GM18868 (cell line): ENCODE measurements around the gene GRIA1.

Source experiments
- ATAC-seq: cut with Tn5 transposase; IDR thresholded peaks from one replicate; pipeline ENCODE4 v1.9.1; 2021; ENCODE audit warnings: mild to moderate bottlenecking, moderate library complexity; ENCODE audit not compliant: unreplicated experiment

The GRIA1 gene

GRCh38 chr5:153655201-153655510, 164.7 kb downstream of the GRIA1 start:
- no peak for ATAC-seq

GRCh38 chr5:153658149-153658548, 167.7 kb downstream of the GRIA1 start:
- ATAC-seq: no peak

DNA sequence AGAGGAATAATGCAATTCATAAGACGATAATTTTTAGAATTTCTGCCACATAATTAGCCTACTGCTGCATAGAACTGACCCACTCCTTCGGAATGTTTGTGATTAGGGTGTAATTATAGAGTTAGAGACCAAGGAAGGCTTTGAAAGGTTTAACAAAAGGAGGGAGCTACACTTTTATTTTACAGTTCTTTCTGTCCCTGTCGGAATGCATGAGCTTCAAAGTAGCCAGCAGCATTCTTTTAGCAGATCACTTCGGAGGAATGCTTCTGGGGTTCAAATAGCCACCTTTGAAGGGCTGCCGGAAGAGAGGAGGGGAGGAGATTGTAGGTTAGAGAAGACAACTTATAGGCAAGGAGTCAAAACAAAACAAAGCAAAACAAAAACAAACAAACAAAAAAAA, 168.1 kb downstream of the GRIA1 start:
- no peak for ATAC-seq

DNA sequence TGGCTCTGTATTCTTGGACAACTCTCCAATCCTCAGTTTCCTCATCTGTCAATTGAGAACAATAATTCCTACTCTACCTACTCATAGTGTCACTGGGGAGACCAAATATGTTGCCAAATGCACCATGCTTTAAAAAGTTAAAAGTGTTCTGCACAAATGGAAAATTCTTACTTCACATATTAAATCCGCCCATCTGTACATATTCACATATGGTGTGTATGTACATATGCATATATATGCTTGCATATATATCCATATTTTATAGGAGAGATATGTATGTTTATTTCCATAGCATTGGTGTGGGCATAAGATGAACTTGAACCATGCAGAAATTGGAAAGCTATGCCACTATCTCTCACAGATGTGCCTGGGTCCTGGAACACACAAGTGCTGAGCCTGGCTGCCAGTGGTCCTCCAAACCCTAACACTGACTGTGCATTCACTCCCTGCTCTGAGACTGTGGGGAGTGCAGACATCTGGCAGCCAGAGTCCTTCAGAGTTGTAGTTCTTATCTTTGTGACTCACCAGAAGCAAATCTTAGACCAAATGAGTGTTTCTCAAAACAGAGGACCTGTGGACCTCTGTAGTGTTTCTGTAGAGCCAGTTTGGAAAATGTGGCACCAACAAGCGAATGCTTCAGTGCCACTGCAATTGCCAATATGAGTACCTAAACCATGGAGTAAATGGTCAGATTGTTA, 168.7 kb downstream of the GRIA1 start:
- ATAC-seq: no peak

DNA sequence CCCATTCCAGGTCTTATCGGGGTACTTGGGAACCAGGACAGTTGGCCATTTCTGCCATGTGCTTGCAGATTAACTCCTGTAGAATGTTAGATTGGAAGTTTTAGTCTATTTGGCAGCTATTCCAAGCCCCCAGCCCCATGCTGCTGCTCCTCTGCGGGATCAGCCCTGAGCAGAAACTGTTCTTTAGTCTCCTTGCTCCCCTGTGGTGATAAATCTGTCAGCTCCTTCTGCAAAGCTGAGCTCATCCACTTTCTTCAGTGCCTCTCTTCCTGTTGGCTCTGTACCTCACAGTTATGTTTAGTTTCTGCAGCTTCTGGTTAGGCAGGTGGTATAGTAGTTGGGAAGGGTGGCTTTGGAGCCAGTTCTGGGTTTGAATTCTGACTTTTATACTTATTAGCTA, 170.4 kb downstream of the GRIA1 start:
- no peak for ATAC-seq

DNA sequence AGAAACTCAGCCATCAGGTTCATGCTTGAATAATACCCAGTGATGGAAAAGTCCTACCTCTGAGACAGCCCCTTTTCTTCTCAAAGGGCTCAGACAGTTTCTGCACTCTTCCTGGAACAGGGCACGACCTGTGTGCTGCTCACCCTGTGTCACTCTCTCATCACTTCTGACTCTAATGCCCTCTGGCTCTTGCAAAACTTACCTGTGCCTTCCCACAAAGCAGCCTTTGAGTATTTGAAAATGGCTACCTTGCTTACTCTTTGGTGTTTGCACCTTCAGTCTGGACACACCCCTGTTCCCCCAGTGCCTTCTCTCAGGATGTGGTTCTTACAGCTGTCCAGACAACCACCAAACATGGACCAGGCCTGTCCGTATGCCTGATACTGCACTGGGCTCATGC, 171.4 kb downstream of the GRIA1 start:
- ATAC-seq: no peak

DNA sequence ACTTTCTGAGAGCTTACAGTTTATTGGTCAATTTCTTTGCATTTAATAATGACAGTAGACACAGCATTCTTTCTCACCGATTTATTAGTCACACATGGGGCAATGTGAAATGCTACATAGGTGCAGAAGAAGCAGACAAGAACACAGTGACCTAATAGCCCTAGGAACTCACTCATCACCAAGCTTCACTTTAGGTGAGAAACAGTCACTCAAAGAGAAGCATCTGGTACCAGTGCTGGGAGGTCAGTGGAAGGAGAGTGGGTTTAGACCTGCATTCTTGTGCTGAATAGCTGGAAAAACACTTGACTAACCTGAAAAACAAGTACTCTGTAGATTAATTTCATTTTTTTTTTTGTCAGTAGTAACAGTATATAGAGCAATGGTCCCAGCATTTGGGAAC, 179.6 kb downstream of the GRIA1 start:
- ATAC-seq: no peak

DNA sequence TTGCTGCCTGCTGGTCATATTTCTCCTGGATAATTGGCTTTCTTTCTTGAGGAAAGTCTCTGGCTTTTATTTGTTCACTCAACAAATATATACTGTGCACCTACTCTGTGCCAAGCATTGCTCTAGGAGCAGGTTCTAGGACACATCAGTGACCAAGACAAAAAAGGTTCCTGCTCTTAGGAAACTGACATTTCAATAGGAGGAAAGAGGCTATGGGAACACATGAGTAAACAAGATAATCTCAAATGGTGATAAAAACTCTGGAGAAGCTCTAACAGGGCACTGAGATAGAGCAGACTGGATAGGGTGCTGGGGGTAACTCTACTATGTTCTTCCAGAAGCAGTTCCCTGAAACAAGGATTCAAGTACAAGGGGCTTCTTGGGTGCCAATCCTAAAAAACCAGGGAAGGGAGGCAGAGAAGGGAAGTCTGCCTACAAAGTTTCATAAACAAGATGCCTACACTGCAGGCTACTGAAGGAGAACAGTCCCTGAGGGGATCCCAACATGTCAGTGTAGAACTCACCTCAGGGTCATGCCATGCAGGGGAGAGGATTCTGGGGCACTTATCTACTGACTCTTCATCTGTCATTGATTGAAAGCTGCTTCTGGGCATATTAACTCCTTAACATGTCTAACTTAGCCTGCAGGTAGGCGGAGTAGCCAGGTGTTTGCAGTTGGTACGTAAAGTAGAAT, 181.3 kb downstream of the GRIA1 start:
- no peak for ATAC-seq

DNA sequence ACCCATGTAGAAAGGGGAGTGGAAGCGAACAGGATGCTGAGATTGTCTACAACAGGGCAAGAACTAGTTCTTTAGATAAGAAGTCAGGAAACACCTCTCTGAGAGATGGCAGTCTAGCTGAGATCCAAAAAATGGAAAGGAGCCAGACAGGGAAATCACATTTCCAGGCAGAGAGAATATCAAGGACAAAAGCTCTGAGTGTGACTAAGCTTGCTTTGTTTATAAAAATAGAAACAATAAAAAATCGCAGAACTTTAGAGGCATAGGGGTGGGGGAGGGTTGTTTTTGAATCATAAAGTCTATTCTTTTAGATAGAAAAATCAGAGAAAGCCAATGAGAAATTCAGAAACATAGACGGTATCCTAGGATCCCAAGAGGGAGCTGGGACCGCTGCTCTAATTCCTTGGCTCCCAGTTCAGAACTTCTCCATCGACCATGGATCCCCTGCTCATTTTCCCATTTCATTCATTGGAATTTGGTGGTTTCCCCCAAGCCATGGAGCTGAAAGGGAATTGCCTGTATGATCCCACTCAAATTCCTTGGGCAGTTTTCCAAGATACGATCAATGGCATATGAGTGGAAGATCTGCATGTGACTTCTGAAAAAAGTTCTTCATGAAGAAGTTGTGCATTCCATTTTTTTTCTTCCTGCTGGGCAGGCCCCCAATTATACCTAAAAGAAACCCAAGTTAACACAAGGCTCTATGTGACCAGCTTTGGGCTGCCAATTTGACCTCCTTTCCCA, 182.0 kb downstream of the GRIA1 start:
- no peak for ATAC-seq

- ATAC-seq: no peak
Measured at GRCh38 chr5:153674356-153674755, 183.9 kb downstream of the GRIA1 start.

DNA sequence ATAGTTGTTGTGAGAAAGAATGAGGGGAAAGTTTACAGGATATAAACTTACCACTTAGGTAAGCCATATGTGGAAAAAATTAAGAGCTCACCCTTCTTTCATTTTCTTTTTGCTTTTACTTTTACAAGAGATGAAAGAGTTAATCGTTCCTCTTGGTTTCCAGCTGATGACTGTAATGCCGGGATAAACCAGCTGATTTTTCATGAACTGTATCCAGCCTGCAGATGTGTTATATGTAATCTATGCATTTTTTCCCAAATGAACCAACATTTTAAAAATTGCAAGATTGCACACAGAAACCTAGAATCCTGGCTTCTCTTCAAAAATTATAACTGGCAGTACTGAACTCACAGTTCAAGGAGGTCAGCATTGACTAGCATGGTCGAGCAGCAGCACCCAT, 185.9 kb downstream of the GRIA1 start:
- no peak for ATAC-seq

DNA sequence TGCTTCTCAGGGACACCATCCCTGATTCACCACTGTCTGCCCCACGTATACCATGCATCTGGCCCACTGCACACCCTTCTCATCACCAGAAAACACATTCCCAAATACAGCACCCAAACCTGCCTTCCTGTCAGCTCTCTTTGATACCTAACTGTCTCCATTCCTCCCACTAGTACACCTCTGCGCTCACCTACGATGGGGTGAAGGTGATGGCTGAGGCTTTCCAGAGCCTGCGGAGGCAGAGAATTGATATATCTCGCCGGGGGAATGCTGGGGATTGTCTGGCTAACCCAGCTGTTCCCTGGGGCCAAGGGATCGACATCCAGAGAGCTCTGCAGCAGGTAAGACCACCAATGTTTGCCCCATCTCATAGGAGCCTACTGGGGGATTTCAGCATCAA, 186.4 kb downstream of the GRIA1 start:
- no peak for ATAC-seq

DNA sequence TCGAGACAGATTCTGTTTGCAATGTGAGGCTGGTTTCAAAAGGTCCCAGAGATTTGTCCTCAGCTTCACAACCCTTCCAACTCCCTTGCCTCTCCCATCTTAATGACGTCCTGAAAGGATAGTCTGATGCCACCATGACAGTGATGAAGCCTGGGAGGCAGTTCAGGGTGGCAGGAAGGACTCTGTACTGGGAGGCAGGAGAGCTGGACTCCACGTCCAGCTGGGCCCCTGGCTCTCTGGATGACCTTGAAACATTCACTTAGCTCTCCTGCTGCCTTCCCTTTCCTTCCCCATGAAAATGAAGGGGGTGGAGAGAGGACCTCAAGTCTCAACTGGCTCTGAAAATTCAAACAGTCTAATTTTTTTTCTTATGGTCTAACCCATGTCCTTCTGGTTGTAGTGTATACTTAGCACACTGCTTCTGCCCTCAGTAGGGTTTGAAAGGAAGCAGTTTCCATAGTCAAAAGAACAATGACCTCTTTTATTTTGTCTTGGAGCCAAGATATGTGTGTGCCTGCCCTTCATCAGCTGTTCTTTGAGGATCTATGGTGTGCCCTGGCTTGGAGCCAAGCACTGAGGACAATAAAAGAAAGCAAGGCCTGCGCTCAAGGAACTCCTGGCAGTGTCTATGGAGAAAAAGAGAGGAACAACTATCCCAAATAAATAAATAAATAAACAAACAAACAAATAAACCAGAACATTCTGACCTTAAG, 188.3 kb downstream of the GRIA1 start:
- no peak for ATAC-seq

GRCh38 chr5:153690236-153690635, 199.8 kb downstream of the GRIA1 start:
- ATAC-seq: no peak

DNA sequence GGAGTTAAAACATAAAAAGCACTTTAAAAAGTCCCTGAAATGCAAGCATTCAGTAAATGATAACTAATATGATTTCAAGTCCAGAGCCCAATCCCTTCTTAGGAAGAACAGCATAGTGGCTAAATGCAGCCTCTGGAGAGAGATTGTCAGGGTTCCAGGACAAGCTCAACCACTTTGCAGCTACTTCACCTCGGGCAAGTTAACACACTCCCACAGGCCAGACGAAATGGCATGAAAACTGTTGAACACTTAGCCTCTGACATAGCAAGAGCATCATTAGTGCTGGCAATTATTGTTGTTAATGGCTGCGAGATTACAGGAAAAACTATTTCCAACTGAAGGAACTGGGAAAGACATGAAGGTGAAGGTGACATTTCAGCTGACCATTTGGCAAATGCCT, 205.8 kb downstream of the GRIA1 start:
- no peak for ATAC-seq

GRCh38 chr5:153699035-153699434, 208.6 kb downstream of the GRIA1 start:
- ATAC-seq: no peak

GRCh38 chr5:153700940-153701339, 210.5 kb downstream of the GRIA1 start:
- ATAC-seq: no peak

DNA sequence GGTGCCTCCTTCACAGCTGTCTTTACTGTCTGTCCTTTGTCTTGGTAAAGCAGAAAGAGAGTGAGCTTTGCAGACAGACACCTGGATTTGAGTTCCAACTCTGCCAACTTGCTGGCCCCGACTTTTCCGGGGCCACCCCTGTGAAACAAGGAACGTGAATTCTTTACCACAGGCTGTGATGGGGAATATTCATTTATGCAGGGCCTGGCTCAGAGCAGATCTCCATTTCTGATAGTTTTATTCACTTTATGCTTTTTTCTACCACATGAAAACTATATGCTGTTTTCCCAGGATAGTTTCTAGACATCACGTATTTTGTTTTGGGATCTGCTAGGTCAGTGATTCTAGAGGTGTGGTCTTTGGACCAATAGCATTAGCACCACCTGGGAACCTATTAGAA, 211.8 kb downstream of the GRIA1 start:
- ATAC-seq: no peak

- no peak for ATAC-seq
Measured at GRCh38 chr5:153704110-153704509, 213.6 kb downstream of the GRIA1 start.

GRCh38 chr5:153707626-153708025, 217.2 kb downstream of the GRIA1 start:
- ATAC-seq: no peak

GRCh38 chr5:153711755-153712154, 221.3 kb downstream of the GRIA1 start:
- ATAC-seq: no peak

DNA sequence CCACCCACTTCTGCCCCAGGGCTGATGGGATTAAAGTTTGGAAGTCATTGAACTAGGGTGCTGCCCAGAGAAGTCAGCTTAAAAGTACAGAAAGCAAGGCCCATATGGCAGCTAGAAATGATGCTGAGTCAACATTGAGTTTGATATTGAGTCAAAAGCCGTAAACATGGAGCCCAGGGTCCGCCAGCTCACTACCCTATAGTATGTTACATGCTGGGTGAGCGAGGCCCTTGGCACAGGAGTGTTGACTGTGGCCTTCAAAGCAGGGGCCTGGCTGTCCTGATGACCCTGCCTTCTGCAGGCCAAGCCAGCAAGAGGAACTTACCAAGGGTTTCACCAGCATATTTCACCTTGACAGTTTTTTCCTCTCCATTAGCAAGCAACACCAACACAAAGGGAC, 222.5 kb downstream of the GRIA1 start:
- ATAC-seq: no peak
